ENCODE results near the gene USP15.

- TF ChIP-seq, protein P1, sequence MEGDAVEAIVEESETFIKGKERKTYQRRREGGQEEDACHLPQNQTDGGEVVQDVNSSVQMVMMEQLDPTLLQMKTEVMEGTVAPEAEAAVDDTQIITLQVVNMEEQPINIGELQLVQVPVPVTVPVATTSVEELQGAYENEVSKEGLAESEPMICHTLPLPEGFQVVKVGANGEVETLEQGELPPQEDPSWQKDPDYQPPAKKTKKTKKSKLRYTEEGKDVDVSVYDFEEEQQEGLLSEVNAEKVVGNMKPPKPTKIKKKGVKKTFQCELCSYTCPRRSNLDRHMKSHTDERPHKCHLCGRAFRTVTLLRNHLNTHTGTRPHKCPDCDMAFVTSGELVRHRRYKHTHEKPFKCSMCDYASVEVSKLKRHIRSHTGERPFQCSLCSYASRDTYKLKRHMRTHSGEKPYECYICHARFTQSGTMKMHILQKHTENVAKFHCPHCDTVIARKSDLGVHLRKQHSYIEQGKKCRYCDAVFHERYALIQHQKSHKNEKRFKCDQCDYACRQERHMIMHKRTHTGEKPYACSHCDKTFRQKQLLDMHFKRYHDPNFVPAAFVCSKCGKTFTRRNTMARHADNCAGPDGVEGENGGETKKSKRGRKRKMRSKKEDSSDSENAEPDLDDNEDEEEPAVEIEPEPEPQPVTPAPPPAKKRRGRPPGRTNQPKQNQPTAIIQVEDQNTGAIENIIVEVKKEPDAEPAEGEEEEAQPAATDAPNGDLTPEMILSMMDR (IDR thresholded peaks at IDR 0.05) = no peak
- TF ChIP-seq POLR2A (IDR thresholded peaks at IDR 0.05) = no peak
These were observed 110.0 kb downstream of the USP15 start for GRCh38 chr12:62370189-62370588.
